EH (cell line): ENCODE measurements around the gene MTG1.
"Not testable (repeated sequence)": the region's sequence is repeated elsewhere in the genome, so short reads cannot be mapped to it uniquely, and the experiment has no call there.

Source experiments
- DNase-seq: peaks from one replicate; pipeline ENCODE4 v3.0.0-alpha.2; 2015; ENCODE audit warnings: low read depth

Gene MTG1

DNA sequence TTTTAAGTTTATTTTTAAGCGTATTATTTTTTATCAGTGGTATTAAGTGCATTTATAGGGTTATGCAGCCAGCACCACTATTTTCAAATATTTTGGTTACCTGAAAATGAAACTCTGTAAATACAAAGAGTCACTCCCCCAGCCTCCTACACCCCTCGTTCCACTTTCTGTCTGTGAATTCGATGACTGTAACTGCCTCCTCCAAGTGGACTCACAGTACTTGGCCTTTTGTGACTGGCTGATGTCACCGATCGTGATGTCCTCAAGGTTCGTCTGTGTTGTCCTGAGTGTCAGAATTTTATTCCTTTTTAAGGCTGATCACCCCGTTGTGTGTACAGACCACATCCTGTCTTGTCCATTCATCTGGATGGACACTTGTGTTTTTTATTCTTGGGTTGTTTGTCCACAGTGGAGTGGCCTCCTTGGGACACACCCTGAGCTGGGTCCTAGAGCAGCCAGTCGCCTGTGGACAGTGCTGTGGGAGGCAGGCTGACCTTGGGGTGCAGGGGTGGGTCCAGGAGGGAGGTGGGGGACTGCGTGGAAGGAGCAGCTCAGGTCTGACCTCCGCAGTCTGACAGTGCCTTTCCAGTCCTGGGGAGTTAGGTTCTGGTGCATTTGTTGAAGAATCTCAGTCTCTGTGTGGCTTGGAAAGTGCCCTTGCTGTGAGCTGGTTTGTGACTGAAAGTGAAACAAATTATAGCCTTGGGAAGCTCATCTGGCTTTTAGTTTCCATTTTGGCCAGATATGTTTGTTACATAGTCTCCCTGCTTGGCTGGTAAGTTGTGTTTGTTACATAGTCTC, 6.9 kb downstream of the MTG1 start:
- no peak for DNase-seq

DNA sequence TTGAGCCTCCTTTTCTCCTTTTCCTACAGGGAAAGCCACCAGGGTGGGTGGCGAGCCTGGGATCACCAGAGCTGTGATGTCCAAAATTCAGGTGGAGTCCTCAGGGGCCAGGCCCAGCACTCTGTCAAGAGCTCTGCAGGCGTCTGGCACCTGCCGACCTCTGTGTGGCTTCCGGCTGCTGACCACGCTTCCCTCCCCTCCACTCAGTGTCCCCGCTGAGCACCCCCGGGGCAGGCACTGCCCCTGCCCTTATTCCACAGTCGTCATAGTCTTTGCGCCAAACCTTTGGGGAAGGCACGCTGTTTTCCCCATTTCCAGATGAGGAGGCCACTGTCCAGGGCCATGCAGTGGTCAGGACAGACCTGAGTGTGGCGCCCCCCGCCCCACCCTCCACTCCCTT, 7.5 kb downstream of the MTG1 start:
- no peak for DNase-seq

DNA sequence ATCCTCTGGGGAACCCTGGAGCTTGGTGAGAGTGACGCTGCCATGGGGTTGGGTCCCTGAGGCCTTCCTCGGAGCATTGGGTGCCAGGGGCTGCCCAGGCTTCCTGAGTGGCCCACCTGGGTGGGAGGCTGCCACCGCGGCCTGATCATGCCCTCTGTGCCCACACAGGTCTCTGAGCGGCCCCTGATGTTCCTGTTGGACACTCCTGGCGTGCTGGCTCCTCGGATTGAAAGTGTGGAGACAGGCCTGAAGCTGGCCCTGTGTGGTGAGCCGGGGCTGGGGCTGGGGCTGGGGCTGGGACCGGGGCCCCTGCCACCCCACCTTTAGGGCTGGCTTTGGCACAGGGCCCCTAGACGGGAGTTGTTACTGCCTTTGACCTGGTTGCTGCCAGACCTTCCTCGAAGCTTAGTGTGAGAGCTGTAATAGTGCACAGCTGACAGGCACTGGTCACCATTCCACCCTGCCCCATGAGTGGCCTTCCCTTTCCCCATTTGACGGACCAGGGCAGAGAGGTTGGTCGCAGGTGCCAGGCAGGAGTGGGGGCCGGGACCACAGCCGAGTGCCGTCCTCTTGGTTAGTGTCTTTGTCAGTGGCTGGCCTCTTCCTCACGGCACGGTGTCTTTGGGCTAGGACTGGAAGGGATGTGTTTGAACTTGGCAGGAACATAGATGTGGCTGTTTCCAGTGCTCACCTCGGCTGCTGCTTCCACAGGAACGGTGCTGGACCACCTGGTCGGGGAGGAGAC, 8.2 kb downstream of the MTG1 start:
- DNase-seq, result no peak

DNA sequence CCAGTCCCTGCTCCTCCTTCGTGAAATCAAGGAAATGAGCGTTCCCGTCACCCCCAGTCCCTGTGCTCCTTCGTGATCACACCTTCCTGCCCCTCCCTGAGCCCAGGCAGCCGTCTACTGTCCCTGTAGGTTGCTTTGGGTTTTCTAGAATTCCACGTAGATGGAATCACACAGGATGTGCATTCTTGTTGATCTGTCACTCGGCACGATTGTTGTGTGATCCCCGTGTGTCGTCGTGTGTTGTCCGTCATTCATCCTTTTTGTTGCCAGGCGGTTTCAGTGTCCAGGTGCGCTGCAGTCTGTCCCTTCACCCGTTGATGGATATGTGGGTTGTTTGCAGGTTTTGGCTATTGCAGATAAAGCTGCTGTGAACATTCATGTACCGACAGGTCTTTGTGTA, 9.4 kb downstream of the MTG1 start:
- DNase-seq, result no peak

DNA sequence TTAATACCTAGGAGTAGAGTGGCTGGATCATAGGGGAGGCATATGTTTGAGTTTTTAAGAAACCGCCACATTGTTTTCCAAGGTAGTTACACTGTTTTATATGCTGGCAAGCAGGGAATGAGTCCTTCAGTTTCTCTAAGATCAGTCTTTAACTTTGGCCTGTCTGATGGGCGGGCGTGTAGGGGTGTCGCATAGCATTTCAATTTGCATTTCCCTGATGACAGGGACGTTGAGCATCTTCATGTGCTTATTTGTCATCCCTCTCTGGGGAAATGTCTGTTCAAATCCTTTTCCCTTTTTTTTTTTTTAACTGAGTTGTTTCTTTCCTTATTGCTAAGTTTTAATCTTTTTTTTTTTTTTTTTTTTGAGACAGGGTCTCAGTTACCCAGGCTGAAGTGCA, 9.8 kb downstream of the MTG1 start:
- no peak for DNase-seq

DNA sequence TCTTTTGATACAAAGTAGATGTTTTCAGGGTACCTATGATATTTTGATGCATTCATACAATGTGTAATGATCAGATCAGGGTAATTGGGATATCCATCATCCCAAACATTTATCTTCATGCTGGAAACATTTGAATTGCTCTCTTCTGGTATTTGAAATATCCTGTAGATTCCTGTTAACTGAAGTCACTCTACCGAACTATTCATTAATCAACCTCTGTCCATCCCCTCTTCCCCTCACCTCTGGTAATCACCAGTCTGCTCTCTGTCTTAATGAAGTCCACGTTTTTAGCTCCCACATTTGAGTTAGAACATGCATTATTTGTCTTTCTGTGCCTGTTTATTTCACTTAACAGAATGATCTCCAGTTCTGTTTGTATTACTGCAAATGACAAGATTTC, 11.3 kb downstream of the MTG1 start:
- peak; percentile 64 for DNase-seq

DNA sequence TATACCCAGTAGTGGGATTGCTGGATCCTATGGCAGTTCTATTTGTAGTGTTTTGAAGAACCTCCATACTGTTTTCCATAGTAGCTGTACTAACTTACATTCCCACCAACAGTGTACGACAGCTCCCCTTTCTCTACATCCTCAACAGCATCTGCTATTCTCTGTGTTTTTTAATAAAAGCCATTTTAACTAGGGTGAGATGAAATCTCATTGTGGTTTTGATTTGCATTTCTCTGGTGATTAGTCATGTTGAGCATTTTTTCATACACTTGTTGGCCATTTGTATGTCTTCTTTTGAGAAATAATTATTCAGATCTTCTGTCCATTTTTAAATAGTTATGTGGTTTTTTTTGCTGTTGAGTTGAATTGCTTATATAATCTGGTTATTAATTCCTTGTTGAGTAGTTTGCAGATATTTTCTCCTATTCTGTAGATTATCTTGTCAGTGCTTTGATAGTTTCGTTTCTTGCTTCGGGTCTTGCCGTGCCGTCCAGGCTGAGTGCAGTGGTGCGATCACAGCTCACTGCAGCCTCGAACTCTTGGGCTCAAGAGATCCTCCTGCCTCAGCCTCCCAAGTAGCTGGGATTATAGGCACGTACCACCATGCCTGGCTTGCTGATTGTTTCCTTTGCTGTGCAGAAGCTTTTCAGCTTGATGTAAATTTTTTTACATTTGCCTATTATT, 12.0 kb downstream of the MTG1 start:
- DNase-seq, result peak; percentile 77

DNA sequence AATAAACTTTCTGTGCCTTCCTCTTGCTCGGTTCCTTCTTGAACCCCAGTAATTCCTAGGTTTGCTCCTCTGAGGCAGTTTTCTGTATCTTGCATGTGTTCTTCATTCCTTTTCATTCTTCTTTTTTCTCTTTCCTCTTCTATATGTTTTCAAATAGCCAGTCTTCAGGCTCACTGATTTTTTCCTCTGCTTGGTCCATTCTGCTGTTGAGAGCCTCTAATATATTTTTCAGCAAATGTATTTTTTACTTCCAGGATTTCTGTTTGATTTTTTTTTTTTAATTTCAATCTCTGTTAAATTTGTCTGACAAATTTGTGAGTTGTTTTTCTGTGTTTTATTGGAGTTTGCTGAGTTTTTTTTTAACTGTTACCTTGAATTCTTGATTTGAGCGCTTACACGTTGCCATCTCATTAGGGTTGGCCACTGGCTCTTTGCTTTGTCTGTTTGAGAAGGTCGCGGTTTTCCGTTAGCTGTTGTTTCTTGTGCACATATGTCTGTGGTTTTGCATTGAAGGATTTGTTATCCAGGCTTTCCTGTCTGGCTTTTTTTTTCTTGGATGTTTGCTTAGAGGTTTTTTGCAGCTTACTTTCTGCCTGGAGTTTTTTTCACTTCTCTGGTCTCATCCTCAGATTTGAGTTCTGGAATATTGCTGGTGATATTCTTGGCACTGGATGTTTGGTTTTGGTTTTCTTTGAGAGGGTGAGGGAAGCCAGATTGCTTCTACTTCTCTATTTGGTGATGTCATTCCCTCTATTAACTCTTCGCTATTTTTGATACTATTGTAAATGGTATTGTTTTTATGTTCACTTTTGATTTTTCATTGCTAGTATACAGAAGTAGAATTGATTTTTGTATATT, 17.8 kb downstream of the MTG1 start:
- no peak for DNase-seq

DNA sequence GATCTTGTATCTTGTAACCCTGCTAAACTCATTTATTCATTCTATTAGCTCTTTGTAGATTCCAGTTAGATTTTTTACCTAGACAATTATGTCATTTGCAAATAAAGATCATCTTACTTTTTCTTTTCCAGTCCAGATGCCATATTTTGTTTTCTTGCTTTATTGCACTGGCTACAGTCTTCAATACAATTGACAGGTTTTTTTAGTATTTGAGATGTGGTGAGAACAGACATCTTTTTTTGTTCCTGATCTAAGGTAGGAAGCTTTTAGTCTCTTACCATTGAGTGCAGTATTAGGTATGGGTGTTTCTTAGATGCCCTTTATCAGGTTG, 18.4 kb downstream of the MTG1 start:
- no peak for DNase-seq

DNA sequence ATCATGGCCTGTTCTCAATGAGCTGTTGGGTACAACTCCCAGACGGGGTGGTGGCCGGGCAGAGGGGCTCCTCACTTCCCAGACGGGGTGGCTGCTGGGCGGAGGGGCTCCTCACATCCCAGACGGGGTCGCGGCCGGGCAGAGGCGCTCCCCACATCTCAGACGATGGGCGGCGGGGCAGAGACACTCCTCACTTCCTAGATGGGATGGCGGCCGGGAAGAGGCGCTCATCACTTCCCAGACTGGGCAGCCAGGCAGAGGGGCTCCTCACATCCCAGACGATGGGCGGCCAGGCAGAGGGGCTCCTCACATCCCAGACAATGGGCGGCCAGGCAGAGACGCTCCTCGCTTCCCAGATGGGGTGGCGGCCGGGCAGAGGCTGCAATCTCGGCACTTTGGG, 20.4 kb downstream of the MTG1 start:
- DNase-seq, result not testable (repeated sequence)

DNA sequence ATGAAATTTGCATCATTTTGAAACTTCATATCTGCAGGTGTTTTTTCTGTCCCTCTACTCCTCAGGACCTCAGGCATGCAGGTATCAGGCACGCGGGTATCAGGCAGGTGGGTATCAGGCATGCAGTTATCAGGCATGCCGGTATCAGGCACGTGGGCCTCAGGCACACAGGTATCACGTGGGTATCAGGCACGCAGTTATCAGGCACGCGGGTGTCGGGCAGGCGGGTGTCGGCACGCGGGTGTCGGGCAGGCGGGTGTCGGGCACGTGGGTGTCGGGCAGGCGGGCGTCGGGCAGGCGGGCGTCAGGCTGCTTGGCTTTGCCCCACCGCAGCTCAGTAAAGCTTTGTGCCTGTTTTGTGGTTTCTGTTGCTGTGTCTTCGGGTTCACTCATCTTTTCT, 21.8 kb downstream of the MTG1 start:
- DNase-seq, result no peak

DNA sequence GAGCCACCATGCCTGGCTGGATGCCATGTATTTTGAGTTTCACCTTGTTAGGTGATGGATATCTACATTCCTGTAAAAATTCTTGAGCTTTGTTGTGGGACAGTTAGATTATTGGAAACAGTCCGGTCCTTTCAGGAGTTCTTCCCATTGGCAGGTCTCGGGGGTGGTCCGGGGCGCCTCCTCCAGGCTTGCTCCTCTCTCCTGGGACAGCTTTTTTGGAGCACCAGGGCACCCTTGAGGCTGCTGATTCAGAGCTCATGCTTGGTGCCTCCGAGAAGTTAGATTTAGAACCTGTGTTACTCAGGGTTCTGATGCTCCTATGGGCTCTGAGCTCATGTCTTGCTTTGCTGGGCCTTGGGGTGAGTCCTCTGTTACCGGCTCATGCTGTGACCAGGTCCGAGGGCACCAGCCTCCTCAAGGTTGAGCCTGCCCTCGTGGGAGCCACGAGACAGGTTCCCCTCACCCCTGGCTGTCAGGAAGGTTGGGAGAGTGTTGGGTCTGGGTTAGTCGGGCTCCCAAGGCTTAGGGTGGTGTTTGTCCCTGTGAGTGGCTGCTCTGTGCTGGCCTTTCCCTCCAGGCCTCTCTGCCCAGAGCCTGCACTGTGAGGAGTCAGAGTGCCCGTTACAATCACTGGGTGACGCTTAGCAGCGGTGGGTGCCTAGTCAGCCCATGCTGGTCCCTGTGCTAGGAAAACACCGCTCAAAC, 24.5 kb downstream of the MTG1 start:
- no peak for DNase-seq

DNA sequence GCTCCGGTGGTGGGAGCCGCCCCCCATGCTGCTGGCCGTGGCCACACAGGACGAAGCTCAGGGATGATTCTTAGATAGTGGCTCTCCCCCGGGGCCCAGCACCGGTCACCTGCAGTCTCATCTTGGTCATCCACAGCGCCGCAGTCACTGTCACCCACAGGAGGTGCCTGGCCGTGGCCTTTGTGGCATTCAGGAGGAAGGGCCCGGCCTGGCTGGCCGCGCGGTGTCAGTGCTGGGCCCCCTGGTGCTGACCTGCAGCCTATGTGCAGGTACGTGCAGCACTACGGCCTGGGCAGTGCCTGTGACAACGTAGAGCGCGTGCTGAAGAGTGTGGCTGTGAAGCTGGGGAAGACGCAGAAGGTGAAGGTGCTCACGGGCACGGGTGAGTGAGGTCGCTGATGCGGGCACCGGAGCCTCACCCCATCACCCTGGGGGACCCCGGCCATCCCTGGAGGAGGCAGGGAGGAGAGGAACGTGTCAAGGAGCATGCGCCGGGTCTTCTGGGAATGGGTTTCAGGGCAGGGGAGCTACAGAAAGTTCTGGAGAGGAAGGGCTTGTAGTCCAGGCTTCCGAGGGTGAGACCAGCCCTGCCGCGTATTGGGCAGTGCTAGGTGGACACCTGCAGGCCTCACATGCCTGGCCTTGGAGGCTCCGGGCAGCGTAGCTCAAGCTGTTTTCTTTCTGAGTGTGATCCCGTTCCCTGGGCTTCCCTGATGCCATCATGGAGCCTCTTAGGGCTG, 25.4 kb downstream of the MTG1 start:
- no peak for DNase-seq

DNA sequence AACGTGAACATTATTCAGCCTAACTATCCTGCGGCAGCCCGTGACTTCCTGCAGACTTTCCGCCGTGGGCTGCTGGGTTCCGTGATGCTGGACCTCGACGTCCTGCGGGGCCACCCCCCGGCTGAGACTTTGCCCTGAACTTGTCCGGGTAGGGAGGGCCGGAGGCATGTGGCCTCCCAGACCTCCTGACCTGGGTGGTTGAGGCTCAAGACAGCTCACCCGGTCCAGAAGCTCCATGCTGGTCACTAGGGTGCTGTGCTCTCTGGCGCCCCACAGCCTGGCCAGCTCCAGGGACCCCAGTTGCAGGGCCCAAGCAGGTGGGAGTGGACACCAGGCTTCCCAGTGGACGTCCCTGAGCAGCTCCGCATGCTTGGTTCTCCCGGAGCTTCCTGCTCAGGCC, 26.1 kb downstream of the MTG1 start:
- DNase-seq, result no peak

DNA sequence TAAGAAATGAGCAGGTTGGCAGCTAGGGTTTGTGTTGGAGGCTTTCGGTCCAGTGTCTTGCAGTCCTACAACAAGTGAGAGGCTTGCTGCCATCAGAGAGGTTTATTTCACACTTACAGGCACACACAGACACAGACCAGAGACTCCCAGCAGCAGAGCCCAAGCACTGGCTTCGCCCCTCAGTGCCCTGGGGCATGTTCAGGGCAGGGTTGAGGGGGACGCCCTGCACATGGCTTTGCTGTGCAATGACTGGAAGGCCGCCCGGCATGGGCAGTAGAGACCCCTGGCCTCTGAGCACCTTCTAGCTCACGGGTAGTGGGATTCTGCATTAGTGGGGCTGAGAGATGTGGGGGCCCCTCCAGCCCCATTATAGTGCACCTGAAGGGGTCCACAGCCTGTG, 26.6 kb downstream of the MTG1 start:
- no peak for DNase-seq

DNA sequence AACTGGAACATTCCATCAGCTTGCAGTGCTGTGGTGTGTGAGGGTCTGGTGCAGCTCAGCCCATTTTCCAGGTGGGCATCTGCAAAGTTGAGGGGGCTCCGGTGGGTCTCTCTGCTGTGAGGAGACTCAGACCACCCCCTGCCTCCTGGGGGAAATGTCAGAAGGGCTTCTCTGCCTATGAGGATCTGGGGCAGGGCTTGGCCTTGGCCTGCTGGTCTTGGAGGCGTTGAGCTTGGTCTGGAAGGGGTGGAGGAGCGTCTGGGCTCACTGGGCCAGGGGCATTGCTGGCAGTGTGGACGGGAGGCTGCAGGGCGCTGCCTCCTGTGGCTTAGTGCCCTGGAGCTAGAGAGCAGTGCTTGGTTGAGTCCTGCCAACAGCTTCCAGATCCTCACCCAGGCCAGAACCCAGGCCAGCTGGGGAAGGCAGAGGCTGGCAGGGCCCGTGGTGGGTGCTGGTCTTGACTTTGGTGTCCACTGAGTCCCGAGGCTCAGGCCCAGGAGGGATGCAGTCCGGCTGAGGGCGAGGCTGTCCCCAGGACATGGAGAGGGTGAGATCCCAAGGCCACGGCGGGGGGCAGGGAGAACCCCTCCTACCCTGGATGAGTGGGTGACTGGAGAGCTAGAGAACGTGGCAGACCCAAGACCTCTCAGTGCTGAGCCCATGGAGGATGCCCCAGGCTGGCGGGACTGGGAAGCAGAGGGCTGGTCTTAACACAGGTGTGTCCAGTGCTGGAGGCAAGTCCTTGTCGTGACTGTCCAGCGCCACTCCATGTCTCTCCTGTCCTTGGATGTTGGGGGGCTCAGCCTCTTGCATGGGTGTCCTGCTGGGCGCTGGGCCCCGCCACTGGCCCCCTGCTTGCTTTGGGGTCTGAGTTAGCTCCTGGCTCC, 27.6 kb downstream of the MTG1 start:
- no peak for DNase-seq

DNA sequence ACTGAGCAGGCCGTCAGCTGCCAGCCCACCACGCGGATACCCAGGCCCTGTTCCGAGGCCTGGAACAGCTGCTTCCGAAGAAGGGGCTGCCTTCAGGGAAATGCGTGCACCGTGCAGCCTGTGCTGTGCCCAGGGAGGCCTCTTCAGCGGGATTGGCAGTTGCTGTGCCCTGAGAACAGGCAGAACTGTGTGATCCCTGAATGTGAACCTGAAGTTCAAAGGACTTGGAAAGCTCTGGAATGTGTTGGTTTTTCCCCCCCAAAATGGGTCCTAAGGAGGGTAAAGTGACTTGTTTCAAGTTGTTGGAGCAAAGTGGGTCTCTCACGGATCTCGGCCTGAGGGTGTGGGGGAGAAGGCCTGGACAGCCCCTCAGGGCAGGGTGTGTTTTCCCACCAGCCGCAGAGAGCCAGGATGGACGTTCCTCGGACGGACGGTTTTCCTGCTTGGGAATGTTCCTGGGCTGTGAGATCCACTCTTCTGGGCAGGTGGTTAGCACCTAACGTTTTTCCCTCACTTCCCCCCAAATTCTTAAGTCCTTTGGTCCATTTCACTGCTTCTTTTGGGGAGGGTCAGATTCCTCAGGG, 28.4 kb downstream of the MTG1 start:
- DNase-seq, result no peak

DNA sequence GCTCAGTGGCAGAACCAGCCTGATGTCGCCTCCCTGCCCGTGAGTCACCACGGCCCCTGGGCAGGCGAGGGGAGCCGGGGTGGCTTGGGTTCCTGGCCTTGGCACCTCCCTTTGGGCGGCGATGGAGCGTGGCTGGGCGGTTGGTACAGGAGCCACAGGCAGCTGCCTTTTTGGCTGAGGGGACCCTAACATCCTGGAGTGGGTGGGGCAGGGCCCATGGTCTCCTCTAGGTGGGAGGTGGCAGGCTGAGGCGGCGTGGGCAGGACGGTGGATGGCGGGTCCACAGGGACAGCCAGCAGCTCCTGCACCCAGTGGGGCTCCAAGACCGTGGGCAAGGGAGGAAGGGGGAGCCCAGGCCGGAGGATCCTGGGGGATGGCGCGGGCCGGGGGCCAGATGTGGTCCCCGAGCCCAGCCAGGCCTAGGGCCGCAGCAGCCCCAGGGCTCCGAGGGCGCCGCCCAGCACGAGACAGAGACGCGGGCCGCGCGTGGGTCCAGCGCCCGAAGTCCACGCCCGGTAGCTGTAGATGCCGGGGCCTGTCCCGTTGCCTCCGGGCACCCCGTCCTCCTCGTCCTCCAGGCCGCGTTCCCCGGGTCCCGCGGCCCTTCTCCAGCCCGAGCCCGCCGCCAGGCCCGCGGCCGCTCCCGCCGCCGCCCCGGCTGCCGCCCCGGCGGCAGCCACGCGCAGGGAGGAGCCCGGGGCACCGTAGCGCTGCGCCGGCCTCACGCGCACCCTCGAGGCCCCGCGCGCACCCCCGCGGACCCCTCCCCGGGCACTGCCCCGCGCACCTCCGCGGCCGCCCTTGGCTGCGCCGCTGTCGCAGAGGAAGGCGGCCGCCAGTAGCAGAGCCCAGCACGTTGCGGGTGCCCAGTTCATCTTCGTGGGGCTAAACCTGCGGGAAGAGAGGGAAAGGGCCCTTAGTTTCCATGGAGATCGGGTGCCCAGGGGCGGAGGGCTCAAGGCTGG, 29.1 kb downstream of the MTG1 start:
- no peak for DNase-seq
